Gastrocnemius medialis (tissue), 4 donors: ENCODE data around the gene BCR. TPM values are rescaled to one million over a fixed set of nuclear protein-coding genes. Genes with fewer than 3 reads are reported as not detected.
A peak's percentile ranks its signal among the peaks of the same experiment; 100 is the strongest.

ENCODE experiments used
- ATAC-seq, 2 donors: fragments of 150-250 bp; one replicate each; pipeline ENCODE4 v1.9.1; 2016
- DNase-seq, 2 donors: peaks; one replicate each; pipeline ENCODE4 v3.0.0-alpha.2; 2019
- H3K27ac ChIP-seq, 4 donors: fragments of 200-600 bp; sonication (generic); 1 replicate in 1 of 4; 2 replicates in 3 of 4; pipeline ENCODE4 v1.5.1; 2016 to 2018; ENCODE audit warnings: mild to moderate bottlenecking in 2 of 4, moderate library complexity in 1 of 4
- H3K27me3 ChIP-seq, 3 donors: fragments of 200-600 bp; sonication (generic) in 2 of 3; 1 replicate in 1 of 3; 2 replicates in 2 of 3; pipeline versions ENCODE4 v1.5.1 to v1.6.0; 2016 to 2019; ENCODE audit warnings: mild to moderate bottlenecking in 1 of 3, moderate library complexity in 1 of 3
- H3K36me3 ChIP-seq, 2 donors: fragments of 200-600 bp; sonication (generic) in 1 of 2; one replicate each; pipeline ENCODE4 v1.5.1; 2017 to 2018
- H3K4me1 ChIP-seq, 2 donors: fragments of 200-600 bp; sonication (generic) in 1 of 2; one replicate each; pipeline ENCODE4 v1.5.1; 2016 to 2017; ENCODE audit warnings: mild to moderate bottlenecking in 2 of 2
- H3K4me3 ChIP-seq, 4 donors: fragments of 200-600 bp; sonication (generic) in 3 of 4; 1 replicate in 1 of 4; 2 replicates in 3 of 4; pipeline ENCODE4 v1.5.1; 2016 to 2019; ENCODE audit warnings: mild to moderate bottlenecking in 2 of 4
- H3K9me3 ChIP-seq, 3 donors: fragments of 200-600 bp; sonication (generic) in 2 of 3; 1 replicate in 1 of 3; 2 replicates in 2 of 3; pipeline ENCODE4 v1.5.1; 2016 to 2019
- CTCF ChIP-seq, 5 experiments: fragments of 450-650 bp in 3 of 5; fragments of 200-600 bp in 2 of 5; sonication (generic) in 2 of 5; IDR thresholded peaks in 4 of 5; conservative IDR thresholded peaks in 1 of 5; 1 replicate in 4 of 5; 2 replicates in 1 of 5; pipeline ENCODE4 v1.5.1; 2016 to 2019; ENCODE audit warnings: antibody characterized with exemption in 5 of 5, mild to moderate bottlenecking in 3 of 5, moderate library complexity in 3 of 5
- POLR2A ChIP-seq, 2 donors: fragments of 450-650 bp; IDR thresholded peaks; one replicate each; pipeline ENCODE4 v1.6.1; 2017; ENCODE audit warnings: antibody characterized with exemption in 2 of 2, mild to moderate bottlenecking in 2 of 2, moderate library complexity in 2 of 2
- in situ Hi-C, 4 donors: fragments of 200-750 bp; cut with MboI; loops; one replicate each; pipeline versions ENCODE4 v1.15.0 to v1.8.0; 2017; ENCODE audit warnings: low sequenced_read_pairs in 4 of 4
- intact Hi-C: fragments of 100-400 bp; cut with DNase I; formaldehyde crosslinking; loops from one replicate; pipeline ENCODE4 v1.15.1; 2023; ENCODE audit warnings: low total_unique reads
- total RNA-seq, 4 donors: library from RNA; depleted of rRNA; stranded (reverse); fragments of >200 nt; gene quantifications; one replicate each; pipeline versions ENCODE4 v1.1.0 to v1.2.3, GENCODE V29; 2016

Gene BCR
- total RNA-seq, 4 donors from 2014 or later = 10.3 to 13.0 (median 12.4) TPM

DNA sequence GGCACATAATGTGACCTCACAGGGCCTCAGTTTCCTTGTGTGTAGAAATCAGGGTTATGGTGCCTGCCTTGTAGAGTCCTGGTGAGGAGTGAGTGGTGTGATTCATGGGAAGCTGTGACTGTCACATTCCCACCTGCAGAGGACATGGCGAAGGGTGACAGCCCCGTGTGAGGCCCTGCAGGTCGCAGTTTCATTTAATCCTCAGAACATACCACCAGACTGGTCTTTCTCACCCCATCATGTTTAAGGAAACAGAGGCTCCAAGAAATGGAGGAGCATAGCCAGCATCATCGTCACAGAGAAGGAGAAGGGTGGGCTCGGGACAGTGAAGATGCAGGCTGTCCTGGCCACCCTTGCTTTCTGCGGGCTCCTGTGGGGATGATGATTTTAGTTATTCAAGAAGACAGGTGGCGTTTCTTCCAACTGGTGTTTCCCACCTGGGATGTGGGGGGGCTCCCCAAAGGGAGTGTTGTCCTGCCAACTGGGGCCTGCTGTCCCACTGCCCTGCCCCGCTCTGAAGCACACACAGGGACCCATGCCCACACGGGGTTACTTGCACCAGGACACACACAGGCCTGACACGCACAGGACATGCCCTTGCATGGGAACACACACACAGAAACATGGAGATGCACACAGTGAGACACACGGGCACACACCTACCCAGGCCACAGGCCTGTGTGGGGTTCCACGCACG, 100.2 kb downstream of the BCR start:
- Histone ChIP-seq H3K4me3 (no peak overlapping the region), H3K4me1 (peaks cover 0 to 4% of the 10 kb centered on the region in 2 donors), H3K27me3 (no peaks in the 10 kb centered on the region), H3K36me3 (no peaks in the 10 kb centered on the region), H3K27ac (no peak overlapping the region), H3K9me3 (no peaks in the 10 kb centered on the region)
- no peak for DNase-seq
- ATAC-seq = no peak
- intact Hi-C loops = no loop called here
- TF ChIP-seq CTCF (IDR thresholded peaks at IDR 0.05 in 4 of 5, conservative IDR thresholded peaks at IDR 0.05 in 1 of 5) (no peak), POLR2A (IDR thresholded peaks at IDR 0.05) (no peak)
- in situ Hi-C loops = loop anchor here in 2 of 4 donors (5.0 to 25.0 kb wide), 2 partner anchors 103 to 318 kb away; no protein-coding TSS in a partner anchor

GRCh38 chr22:23281053-23281405, 100.7 kb downstream of the BCR start:
- no peak for TF ChIP-seq POLR2A (IDR thresholded peaks at IDR 0.05)
- TF ChIP-seq CTCF (IDR thresholded peaks at IDR 0.05 in 4 of 5, conservative IDR thresholded peaks at IDR 0.05 in 1 of 5) = no peak
- DNase-seq (no peak), ATAC-seq (no peak)
- no peaks in the 10 kb centered on the region for H3K9me3 ChIP-seq
- no peak overlapping the region for H3K27ac ChIP-seq
- H3K4me3 ChIP-seq = no peak overlapping the region
- no peaks in the 10 kb centered on the region for H3K27me3 ChIP-seq
- H3K36me3 ChIP-seq = no peaks in the 10 kb centered on the region
- H3K4me1 ChIP-seq = peaks cover 0 to 4% of the 10 kb centered on the region in 2 donors
- in situ Hi-C loops (loop anchor here in 2 of 4 donors (5.0 to 25.0 kb wide), 2 partner anchors 104 to 319 kb away; no protein-coding TSS in a partner anchor), intact Hi-C loops (no loop called here)

GRCh38 chr22:23281406-23282088, 101.2 kb downstream of the BCR start:
- Histone ChIP-seq H3K27ac (no peak overlapping the region), H3K4me3 (no peak overlapping the region), H3K9me3 (no peaks in the 10 kb centered on the region), H3K4me1 (peaks cover 0 to 4% of the 10 kb centered on the region in 2 donors), H3K36me3 (no peaks in the 10 kb centered on the region), H3K27me3 (no peaks in the 10 kb centered on the region)
- intact Hi-C loops = loop anchor here (1.0 kb wide), 1 partner anchor 103 kb away; no protein-coding TSS in a partner anchor
- in situ Hi-C loops = loop anchor here in 2 of 4 donors (5.0 to 25.0 kb wide), 2 partner anchors 104 to 319 kb away; no protein-coding TSS in a partner anchor
- peak; percentile 82 to 83 for ATAC-seq
- TF ChIP-seq CTCF (IDR thresholded peaks at IDR 0.05 in 4 of 5, conservative IDR thresholded peaks at IDR 0.05 in 1 of 5) = peak; percentile 85 to 95 (median 93)
- no peak for TF ChIP-seq POLR2A (IDR thresholded peaks at IDR 0.05)
- peak; percentile 61 to 62 for DNase-seq

- TF ChIP-seq POLR2A (IDR thresholded peaks at IDR 0.05) (no peak), CTCF (IDR thresholded peaks at IDR 0.05 in 4 of 5, conservative IDR thresholded peaks at IDR 0.05 in 1 of 5) (peak in 3 of 5 experiments; percentile 4 to 31 (median 29))
- peak; percentile 17 to 21 for ATAC-seq
- no peak overlapping the region for H3K27ac ChIP-seq
- H3K27me3 ChIP-seq = no peaks in the 10 kb centered on the region
- in situ Hi-C loops (loop anchor here in 2 of 4 donors (5.0 to 25.0 kb wide), 2 partner anchors 105 to 320 kb away; no protein-coding TSS in a partner anchor), intact Hi-C loops (loop anchor here (1.0 kb wide), 1 partner anchor 104 kb away; no protein-coding TSS in a partner anchor)
- DNase-seq = peak in 1 of 2 donors; percentile 40
- no peaks in the 10 kb centered on the region for H3K36me3 ChIP-seq
- H3K4me1 ChIP-seq = peaks cover 0 to 4% of the 10 kb centered on the region in 2 donors
- no peaks in the 10 kb centered on the region for H3K9me3 ChIP-seq
- no peak overlapping the region for H3K4me3 ChIP-seq
Measured at GRCh38 chr22:23282089-23282501, 101.8 kb downstream of the BCR start.
